GM11168 (cell line): ENCODE measurements around the gene HDAC4.

ENCODE experiments used
- in situ Hi-C: fragments of 300-500 bp; cut with MboI; formaldehyde crosslinking; loops from one replicate; pipeline ENCODE4 v1.12.0; 2022; ENCODE audit warnings: low sequenced_read_pairs; ENCODE audit not compliant: unreplicated experiment

Gene HDAC4

DNA sequence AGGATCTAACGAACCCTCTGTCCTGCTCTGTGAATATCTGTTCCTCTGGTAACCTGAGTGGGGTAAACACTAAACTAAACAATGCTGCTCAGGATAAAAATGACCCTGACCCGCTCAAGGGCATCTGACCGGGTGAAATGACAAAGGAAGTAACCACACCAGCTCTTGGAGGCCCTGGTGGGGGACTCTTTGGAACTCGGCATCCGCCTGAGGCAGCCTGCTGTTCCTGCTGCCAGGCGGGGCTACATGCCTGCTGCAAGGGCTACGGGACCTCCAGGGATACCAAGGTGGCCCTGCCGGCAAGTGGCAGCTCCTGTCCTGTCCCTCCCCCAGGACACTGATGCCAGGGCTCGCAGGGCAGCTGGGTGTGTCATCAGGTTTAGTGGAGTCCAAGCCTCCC lies 273.3 kb downstream of the HDAC4 start:
- in situ Hi-C loops: no loop called here

DNA sequence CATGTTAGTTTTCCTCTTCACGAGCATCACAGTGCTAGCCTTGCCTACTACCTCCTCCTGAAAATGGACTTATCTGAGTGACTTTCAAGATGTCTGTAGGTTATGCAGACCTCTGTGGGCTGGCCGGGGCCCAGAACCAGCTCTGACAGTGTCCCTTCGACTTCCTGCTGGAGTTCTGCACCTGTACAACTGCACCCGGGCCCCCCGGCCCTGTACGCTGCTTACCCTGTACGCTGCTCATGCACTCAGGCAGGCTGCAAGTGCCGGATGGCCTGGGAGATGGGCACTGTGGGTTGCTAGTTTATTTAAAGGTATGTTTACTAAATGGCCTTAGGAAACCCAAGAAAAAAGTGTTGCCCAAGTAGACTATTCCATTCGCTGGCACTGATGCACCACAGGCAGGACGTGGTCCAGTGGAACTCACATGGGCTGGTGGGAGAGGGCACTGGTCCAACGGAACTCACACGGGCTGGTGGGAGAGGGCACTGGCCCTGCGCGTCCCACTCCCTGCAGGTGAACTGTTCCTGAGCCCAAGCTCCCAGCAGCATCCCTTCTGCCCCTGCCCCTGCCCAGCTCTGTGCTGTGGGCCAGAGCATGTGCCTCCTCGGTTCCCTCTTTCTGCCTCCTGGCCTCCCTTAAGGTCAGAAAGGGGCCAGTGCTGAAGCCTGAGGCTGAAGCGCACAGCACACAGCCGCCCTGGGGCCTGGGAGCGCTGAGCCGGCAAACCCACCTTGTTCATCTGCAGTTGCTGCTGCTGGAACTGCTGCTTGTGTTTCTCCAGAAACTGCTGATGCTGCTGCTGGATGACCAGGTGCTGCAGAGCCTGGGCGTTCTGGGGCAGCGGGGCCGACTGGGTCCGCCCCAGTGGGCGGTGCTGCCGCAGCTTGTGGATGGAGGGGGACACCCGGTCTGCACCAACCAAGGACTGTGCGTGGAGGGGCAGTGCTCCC lies 274.8 kb downstream of the HDAC4 start:
- in situ Hi-C loops: no loop called here

DNA sequence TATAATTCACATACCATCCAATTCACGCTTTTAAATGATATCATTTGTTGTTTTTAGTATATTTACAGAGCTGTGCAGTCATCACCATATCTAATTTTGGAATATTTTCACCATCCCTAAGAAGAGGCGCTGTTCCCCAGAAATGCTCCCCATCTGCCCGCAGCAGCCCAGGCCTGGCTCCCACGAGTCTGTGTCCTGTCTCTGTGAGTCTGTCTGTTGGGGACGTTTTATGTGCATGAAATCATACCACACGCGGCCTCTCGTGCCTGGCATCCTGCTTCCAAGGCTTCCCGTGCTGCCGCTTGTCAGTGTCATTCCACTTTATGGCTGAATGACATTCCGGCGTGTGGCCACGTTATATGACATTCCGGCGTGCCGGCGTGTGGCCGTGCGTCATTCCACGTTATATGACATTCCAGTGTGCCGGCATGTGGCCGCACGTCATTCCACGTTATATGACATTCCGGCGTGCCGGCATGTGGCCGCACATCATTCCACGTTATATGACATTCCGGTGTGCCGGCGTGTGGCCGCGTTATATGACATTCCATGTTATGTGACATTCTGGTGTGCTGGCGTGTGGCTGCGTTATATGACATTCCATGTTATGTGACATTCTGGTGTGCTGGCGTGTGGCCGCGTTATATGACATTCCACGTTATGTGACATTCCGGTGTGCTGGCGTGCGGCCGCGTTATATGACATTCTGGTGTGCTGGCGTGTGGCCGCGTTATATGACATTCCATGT lies 276.5 kb downstream of the HDAC4 start:
- in situ Hi-C loops: no loop called here

DNA sequence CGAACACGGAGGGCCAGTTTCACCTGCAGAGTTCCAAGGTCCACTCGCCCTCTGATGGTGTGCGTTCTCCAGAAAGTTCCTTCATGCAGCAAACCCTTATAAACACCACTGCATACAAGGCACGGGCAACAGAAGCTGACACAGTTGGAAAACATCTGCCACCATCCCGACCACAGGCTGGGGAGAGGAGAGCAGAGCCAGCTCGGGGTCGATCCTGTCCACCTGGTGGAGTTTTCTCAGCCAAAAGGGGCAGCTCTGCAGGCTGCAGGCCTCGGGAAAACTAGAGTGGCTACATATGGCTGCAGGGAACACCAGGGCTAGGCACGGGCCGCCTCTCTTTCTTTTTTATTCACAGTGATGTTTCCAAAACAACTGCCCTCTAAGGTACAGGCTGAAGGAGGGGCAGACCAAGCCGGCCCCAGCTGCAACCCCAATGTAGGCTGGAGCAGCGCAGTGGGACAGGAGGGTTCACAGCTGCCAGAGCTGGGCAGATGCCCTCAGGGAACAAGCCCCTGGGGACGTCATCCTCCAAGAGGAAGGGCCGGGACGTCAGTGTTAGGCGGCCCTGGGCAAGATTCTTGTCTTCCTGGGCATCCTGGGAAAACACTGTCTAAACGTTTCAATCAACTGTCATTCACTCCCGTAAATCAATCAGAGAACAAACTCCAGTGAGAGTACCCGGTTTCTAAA lies 278.3 kb downstream of the HDAC4 start:
- in situ Hi-C loops: no loop called here

DNA sequence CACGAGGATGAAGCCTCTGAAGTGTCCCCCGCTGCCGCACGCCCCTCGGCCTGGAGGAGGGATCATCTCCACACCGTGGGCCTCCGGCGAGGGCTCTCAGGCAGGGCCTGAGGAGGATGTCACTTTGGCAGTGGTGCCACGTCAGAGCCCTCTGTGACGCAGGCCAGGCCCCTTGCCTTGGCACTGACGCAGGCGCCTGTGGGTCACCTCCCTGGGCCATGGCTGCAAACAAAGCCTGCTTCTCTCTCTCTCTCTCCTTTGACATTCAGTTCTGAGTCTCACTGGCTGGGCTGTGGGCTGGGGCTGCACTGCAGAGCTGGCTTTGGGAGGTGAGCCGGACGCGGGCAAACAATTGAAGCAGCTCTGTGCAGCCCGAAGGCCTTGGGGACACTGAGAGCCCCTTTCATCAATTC lies 279.2 kb downstream of the HDAC4 start:
- in situ Hi-C loops: no loop called here

- in situ Hi-C loops: no loop called here
These were observed 280.2 kb downstream of the HDAC4 start for GRCh38 chr2:239120664-239121063.

GRCh38 chr2:239119346-239120126 lies 281.3 kb downstream of the HDAC4 start:
- in situ Hi-C loops: no loop called here

GRCh38 chr2:239118675-239119211 lies 282.1 kb downstream of the HDAC4 start:
- in situ Hi-C loops: no loop called here

GRCh38 chr2:239118264-239118663 lies 282.6 kb downstream of the HDAC4 start:
- in situ Hi-C loops: no loop called here

GRCh38 chr2:239117831-239118230 lies 283.0 kb downstream of the HDAC4 start:
- in situ Hi-C loops: no loop called here

DNA sequence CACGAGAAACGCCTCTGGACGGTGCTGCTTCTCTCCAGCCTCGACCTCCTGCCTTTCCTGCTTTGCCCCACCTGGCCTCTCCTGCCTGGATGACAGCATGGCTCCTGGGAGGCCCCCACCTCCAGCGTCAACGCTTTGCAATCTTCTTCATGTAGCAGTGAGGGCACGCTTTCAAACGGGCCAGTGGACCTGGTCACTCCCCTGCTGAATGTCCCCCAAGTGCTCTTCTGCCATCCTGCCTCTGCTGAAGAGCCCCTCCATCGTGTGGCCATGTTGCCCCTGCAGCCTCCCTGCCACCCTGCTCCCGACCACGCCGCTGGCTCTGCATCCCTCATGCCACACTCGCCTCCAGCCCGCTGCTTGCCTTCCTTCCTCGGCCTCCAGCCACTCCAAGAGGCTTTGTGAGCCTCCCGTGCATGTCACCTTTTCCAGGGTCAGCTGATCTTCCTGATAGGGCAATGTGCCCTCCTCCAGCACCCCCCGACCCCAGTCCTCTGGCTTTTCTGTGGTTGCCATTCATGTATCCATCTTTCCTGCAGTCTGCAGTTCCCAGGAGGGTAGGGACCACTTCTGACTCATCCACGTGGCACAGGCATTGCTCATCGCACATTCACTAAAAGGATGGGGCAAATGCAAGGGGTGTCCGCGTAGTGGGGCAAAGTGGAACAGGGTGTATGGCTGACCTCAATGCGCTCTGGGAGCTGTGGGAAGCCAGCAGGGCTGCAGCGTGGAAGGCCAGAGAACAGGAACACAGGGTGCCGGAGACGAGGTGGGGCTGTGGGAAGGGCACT lies 284.2 kb downstream of the HDAC4 start:
- in situ Hi-C loops: no loop called here

DNA sequence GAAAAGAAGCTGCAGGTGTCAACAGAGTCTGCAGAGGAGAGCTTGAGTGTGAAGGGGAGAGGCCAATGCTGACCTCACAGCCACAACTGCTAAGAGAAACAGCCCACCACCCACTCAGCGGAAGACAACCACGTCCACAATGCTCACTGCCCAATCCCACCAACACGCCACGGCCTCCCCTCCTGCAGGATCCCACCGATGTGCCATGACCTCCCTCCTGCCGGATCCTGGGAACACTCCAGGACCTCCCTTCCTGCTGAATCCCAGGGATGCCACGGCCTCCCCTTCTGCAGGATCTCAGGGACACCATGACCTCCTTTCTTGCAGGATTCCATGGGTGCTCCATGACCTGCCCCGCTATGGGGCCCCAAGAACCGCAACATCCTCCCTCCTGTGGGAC lies 285.2 kb downstream of the HDAC4 start:
- in situ Hi-C loops: no loop called here

- in situ Hi-C loops: no loop called here
These were observed 286.1 kb downstream of the HDAC4 start for GRCh38 chr2:239114616-239115265.

GRCh38 chr2:239114119-239114581 lies 286.7 kb downstream of the HDAC4 start:
- in situ Hi-C loops: no loop called here

GRCh38 chr2:239113615-239114014 lies 287.2 kb downstream of the HDAC4 start:
- in situ Hi-C loops: no loop called here

GRCh38 chr2:239113171-239113570 lies 287.6 kb downstream of the HDAC4 start:
- in situ Hi-C loops: no loop called here

- in situ Hi-C loops: no loop called here
These were observed 288.6 kb downstream of the HDAC4 start for GRCh38 chr2:239112127-239112774.
